ENCODE results near the gene MCTP1. TPM values are rescaled to one million over a fixed set of nuclear protein-coding genes. Genes with fewer than 3 reads are reported as not detected.

The MCTP1 gene
- total RNA-seq, 1 experiment from 2014 or later = 0.44 TPM

GRCh38 chr5:95050708-95051107, 234.2 kb downstream of the MCTP1 start:
- Histone ChIP-seq H3K27ac (ENCODE audit: low read depth, low read length) (no peak overlapping the region), H3K36me3 (ENCODE audit: control insufficient read depth in 1 of 2, insufficient read depth in 2 of 2, low read length in 2 of 2) (no peaks in the 10 kb centered on the region), H3K9me3 (ENCODE audit: control insufficient read depth in 1 of 2, insufficient read depth in 1 of 2, low read depth in 1 of 2, low read length in 2 of 2) (no peaks in the 10 kb centered on the region), H4K20me1 (ENCODE audit: insufficient read depth) (no peaks in the 10 kb centered on the region), H3K79me2 (ENCODE audit: insufficient read depth, low read length) (no peaks in the 10 kb centered on the region), H3K27me3 (ENCODE audit: insufficient read depth, low read length) (no peaks in the 10 kb centered on the region), H3K9me2 (ENCODE audit: insufficient read depth) (no peaks in the 10 kb centered on the region), H3K4me1 (ENCODE audit: control insufficient read depth in 1 of 2, insufficient read depth in 2 of 2, low read length in 2 of 2) (no peaks in the 10 kb centered on the region), H3K9ac (ENCODE audit: low read length) (no peak overlapping the region), H3K4me3 (replicated peaks in 1 of 2; ENCODE audit: low read depth in 1 of 2, low read length in 2 of 2) (no peak overlapping the region), H3K4me2 (ENCODE audit: low read length) (no peak overlapping the region), H2AFZ (ENCODE audit: low read depth, low read length, poor library complexity, severe bottlenecking) (no peak overlapping the region)
- ChIA-PET CTCF (no interaction called here), RAD21 (ENCODE audit: low non-redundant PET in 1 of 2, low total read pairs in 2 of 2, uncharacterized antibody in 2 of 2, unreplicated experiment in 2 of 2) (no interaction called here), POLR2A (no interaction called here)
- BruUV-seq (replicated peaks) = no TSS peak
- intact Hi-C loops (cut with micrococcal nuclease) = no loop called here
- DNase-seq (ENCODE audit: low read depth, low spot score) (no peak), ATAC-seq (no peak)
- TF ChIP-seq CBX3 (IDR thresholded peaks at IDR 0.05; ENCODE audit: low read depth) = no peak
- no peak for TF ChIP-seq ATF3 (IDR thresholded peaks at IDR 0.05)
- no peak for TF ChIP-seq SRF (IDR thresholded peaks at IDR 0.05; ENCODE audit: low read depth)
- TF ChIP-seq JUND (IDR thresholded peaks at IDR 0.05) = no peak
- no peak for TF ChIP-seq ZFX (IDR thresholded peaks at IDR 0.05)
- TF ChIP-seq, protein P1, sequence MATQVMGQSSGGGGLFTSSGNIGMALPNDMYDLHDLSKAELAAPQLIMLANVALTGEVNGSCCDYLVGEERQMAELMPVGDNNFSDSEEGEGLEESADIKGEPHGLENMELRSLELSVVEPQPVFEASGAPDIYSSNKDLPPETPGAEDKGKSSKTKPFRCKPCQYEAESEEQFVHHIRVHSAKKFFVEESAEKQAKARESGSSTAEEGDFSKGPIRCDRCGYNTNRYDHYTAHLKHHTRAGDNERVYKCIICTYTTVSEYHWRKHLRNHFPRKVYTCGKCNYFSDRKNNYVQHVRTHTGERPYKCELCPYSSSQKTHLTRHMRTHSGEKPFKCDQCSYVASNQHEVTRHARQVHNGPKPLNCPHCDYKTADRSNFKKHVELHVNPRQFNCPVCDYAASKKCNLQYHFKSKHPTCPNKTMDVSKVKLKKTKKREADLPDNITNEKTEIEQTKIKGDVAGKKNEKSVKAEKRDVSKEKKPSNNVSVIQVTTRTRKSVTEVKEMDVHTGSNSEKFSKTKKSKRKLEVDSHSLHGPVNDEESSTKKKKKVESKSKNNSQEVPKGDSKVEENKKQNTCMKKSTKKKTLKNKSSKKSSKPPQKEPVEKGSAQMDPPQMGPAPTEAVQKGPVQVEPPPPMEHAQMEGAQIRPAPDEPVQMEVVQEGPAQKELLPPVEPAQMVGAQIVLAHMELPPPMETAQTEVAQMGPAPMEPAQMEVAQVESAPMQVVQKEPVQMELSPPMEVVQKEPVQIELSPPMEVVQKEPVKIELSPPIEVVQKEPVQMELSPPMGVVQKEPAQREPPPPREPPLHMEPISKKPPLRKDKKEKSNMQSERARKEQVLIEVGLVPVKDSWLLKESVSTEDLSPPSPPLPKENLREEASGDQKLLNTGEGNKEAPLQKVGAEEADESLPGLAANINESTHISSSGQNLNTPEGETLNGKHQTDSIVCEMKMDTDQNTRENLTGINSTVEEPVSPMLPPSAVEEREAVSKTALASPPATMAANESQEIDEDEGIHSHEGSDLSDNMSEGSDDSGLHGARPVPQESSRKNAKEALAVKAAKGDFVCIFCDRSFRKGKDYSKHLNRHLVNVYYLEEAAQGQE (IDR thresholded peaks at IDR 0.05; ENCODE audit: low read depth) = no peak
- TF ChIP-seq TCF7L2 (IDR thresholded peaks at IDR 0.05; ENCODE audit: borderline replicate concordance, extremely low read depth, insufficient read depth, insufficient read length) = no peak
- no peak for TF ChIP-seq ELF1 (IDR thresholded peaks at IDR 0.05; ENCODE audit: borderline replicate concordance, low read depth)
- TF ChIP-seq, protein P2, sequence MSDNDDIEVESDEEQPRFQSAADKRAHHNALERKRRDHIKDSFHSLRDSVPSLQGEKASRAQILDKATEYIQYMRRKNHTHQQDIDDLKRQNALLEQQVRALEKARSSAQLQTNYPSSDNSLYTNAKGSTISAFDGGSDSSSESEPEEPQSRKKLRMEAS (IDR thresholded peaks at IDR 0.05) = no peak
- TF ChIP-seq EGR1 (IDR thresholded peaks at IDR 0.05; ENCODE audit: low read depth) = no peak
- TF ChIP-seq, protein P3, sequence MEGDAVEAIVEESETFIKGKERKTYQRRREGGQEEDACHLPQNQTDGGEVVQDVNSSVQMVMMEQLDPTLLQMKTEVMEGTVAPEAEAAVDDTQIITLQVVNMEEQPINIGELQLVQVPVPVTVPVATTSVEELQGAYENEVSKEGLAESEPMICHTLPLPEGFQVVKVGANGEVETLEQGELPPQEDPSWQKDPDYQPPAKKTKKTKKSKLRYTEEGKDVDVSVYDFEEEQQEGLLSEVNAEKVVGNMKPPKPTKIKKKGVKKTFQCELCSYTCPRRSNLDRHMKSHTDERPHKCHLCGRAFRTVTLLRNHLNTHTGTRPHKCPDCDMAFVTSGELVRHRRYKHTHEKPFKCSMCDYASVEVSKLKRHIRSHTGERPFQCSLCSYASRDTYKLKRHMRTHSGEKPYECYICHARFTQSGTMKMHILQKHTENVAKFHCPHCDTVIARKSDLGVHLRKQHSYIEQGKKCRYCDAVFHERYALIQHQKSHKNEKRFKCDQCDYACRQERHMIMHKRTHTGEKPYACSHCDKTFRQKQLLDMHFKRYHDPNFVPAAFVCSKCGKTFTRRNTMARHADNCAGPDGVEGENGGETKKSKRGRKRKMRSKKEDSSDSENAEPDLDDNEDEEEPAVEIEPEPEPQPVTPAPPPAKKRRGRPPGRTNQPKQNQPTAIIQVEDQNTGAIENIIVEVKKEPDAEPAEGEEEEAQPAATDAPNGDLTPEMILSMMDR (IDR thresholded peaks at IDR 0.05 in 2 of 3, conservative IDR thresholded peaks at IDR 0.05 in 1 of 3; ENCODE audit: borderline replicate concordance in 1 of 3, insufficient read depth in 1 of 3, low read depth in 2 of 3, low read length in 2 of 3) = no peak

Data from HCT116 (cell line).